Activated CD8-positive, alpha-beta T cell treated with anti-CD3 and anti-CD28 coated beads, Interleukin-2, amount 10 ng/mL, durations not matched to agents 7 days and 5 days (primary cell): ENCODE measurements around the gene CENATAC. TPM values are rescaled to one million over a fixed set of nuclear protein-coding genes. Genes with fewer than 3 reads are reported as not detected.
"Not testable (repeated sequence)": the region's sequence is repeated elsewhere in the genome, so short reads cannot be mapped to it uniquely, and the experiment has no call there.

ENCODE experiments used
- ATAC-seq: fragments of 150-1000 bp; cut with Tn5 transposase; one replicate; pipeline ENCODE4 v1.10.0; 2021; ENCODE audit warnings: moderate library complexity
- CTCF ChIA-PET: fragments of 350-600 bp; sonication (Branson Sonifier 250); formaldehyde crosslinking; loops from one replicate; lab custom pipeline; 2021; ENCODE audit warnings: antibody characterized with exemption; lab: Charles Lee
- POLR2A ChIA-PET: fragments of 350-600 bp; sonication (Branson Sonifier 250); formaldehyde crosslinking; loops from one replicate; lab custom pipeline; 2021; ENCODE audit warnings: antibody characterized with exemption; lab: Charles Lee
- DNase-seq: peaks from one replicate; pipeline ENCODE4 v3.0.0-alpha.2; 2020
- H3K27ac Mint-ChIP-seq: one replicate; pipeline ENCODE4 v1.8.0; 2021; ENCODE audit warnings: mild to moderate bottlenecking, mixed read lengths
- H3K27me3 Mint-ChIP-seq: one replicate; pipeline ENCODE4 v1.8.0; 2021; ENCODE audit warnings: low read depth, mixed read lengths
- H3K36me3 Mint-ChIP-seq: one replicate; pipeline ENCODE4 v1.8.0; 2021; ENCODE audit warnings: low read depth, mixed read lengths
- H3K4me1 Mint-ChIP-seq: one replicate; pipeline ENCODE4 v1.8.0; 2021; ENCODE audit warnings: low read depth, mixed read lengths
- H3K4me3 Mint-ChIP-seq: one replicate; pipeline ENCODE4 v1.8.0; 2021; ENCODE audit warnings: mild to moderate bottlenecking, mixed read lengths
- H3K9me3 Mint-ChIP-seq: one replicate; pipeline ENCODE4 v1.8.0; 2022; ENCODE audit warnings: mixed read lengths; ENCODE audit not compliant: insufficient read depth
- total RNA-seq, 2 experiments: library from RNA; stranded (reverse); gene quantifications; one replicate each; pipeline ENCODE4 v1.2.3, GENCODE V29; 2021

The CENATAC gene
- total RNA-seq, 2 experiments from 2014 or later: 39.3 to 41.1 TPM

GRCh38 chr11:118998822-118999221, 884 bp downstream of the CENATAC start:
- CTCF ChIA-PET: interaction anchor here (1.0 to 1.4 kb wide), 2 partner anchors 68 to 309 kb away, joined by 3 to 4 read pairs; no protein-coding TSS in a partner anchor
- Mint-ChIP-seq H3K27ac (peak overlapping the region; percentile 92), H3K27me3 (no peaks in the 10 kb centered on the region), H3K36me3 (peaks cover 52% of the 10 kb centered on the region), H3K9me3 (no peaks in the 10 kb centered on the region), H3K4me1 (peaks cover 39% of the 10 kb centered on the region), H3K4me3 (peak overlapping the region; percentile 90)
- POLR2A ChIA-PET: interaction anchor here (0.8 to 2.8 kb wide), 4 partner anchors 17 to 73 kb away, joined by 3 to 37 read pairs (median 10); partner anchors contain the start of genes RPS25 and TRAPPC4
- DNase-seq (no peak), ATAC-seq (no peak)

- Mint-ChIP-seq H3K4me3 (no peak overlapping the region), H3K4me1 (peaks cover 41% of the 10 kb centered on the region), H3K36me3 (peaks cover 62% of the 10 kb centered on the region), H3K27me3 (no peaks in the 10 kb centered on the region), H3K9me3 (no peaks in the 10 kb centered on the region), H3K27ac (no peak overlapping the region)
- ChIA-PET CTCF (no interaction called here), POLR2A (no interaction called here)
- ATAC-seq (no peak), DNase-seq (no peak)
These were observed 3.0 kb downstream of the CENATAC start for GRCh38 chr11:119000906-119001305.

GRCh38 chr11:119006656-119007055, 8.7 kb downstream of the CENATAC start:
- Mint-ChIP-seq H3K4me1 (peaks cover 3% of the 10 kb centered on the region), H3K9me3 (no peaks in the 10 kb centered on the region), H3K36me3 (peaks cover 48% of the 10 kb centered on the region), H3K27ac (no peak overlapping the region), H3K4me3 (no peak overlapping the region), H3K27me3 (no peaks in the 10 kb centered on the region)
- DNase-seq (no peak), ATAC-seq (no peak)
- ChIA-PET CTCF (no interaction called here), POLR2A (interaction anchor here (0.7 to 1.9 kb wide), 2 partner anchors 11 to 12 kb away, joined by 3 to 4 read pairs; partner anchors contain the start of gene TRAPPC4)

GRCh38 chr11:119011476-119012053, 13.6 kb downstream of the CENATAC start:
- peaks cover 18% of the 10 kb centered on the region for H3K4me1 Mint-ChIP-seq
- ChIA-PET POLR2A (no interaction called here), CTCF (no interaction called here)
- peaks cover 64% of the 10 kb centered on the region for H3K36me3 Mint-ChIP-seq
- ATAC-seq: no peak
- H3K4me3 Mint-ChIP-seq: no peak overlapping the region
- H3K27ac Mint-ChIP-seq: peak overlapping the region; percentile 6
- no peak for DNase-seq
- no peaks in the 10 kb centered on the region for H3K9me3 Mint-ChIP-seq
- no peaks in the 10 kb centered on the region for H3K27me3 Mint-ChIP-seq

- ATAC-seq (no peak), DNase-seq (no peak)
- H3K4me3 Mint-ChIP-seq: no peak overlapping the region
- no peaks in the 10 kb centered on the region for H3K27me3 Mint-ChIP-seq
- peaks cover 69% of the 10 kb centered on the region for H3K36me3 Mint-ChIP-seq
- ChIA-PET POLR2A (interaction anchor here (0.9 kb wide), 1 partner anchor 55 kb away, joined by 3 read pairs; the partner anchor contains the start of gene VPS11), CTCF (interaction anchor here (1.3 kb wide), 1 partner anchor 15 kb away, joined by 7 read pairs; the partner anchor contains the start of gene CENATAC)
- H3K27ac Mint-ChIP-seq: peak overlapping the region; percentile 9
- H3K4me1 Mint-ChIP-seq: peaks cover 24% of the 10 kb centered on the region
- no peaks in the 10 kb centered on the region for H3K9me3 Mint-ChIP-seq
These were observed 14.8 kb downstream of the CENATAC start for GRCh38 chr11:119012629-119013170.

- ChIA-PET CTCF (interaction anchor here (1.9 to 2.4 kb wide), 2 partner anchors 17 to 42 kb away, joined by 7 read pairs; partner anchors contain the start of genes CENATAC and HYOU1), POLR2A (interaction anchor here (1.2 to 4.0 kb wide), 4 partner anchors 16 to 53 kb away, joined by 3 to 18 read pairs (median 8); partner anchors contain the start of genes CENATAC, HYOU1, SLC37A4 and VPS11)
- no peak for ATAC-seq
- Mint-ChIP-seq H3K27me3 (no peaks in the 10 kb centered on the region), H3K4me1 (peaks cover 24% of the 10 kb centered on the region), H3K4me3 (no peak overlapping the region), H3K27ac (no peak overlapping the region), H3K36me3 (peaks cover 72% of the 10 kb centered on the region), H3K9me3 (no peaks in the 10 kb centered on the region)
- no peak for DNase-seq
These were observed 16.4 kb downstream of the CENATAC start for GRCh38 chr11:119014209-119014924.

- CTCF ChIA-PET: interaction anchor here (1.1 to 2.4 kb wide), 4 partner anchors 17 to 306 kb away, joined by 3 to 7 read pairs (median 5); partner anchors contain the start of genes CENATAC and HYOU1
- Mint-ChIP-seq H3K27me3 (no peaks in the 10 kb centered on the region), H3K36me3 (peaks cover 77% of the 10 kb centered on the region), H3K4me3 (peak overlapping the region; percentile 6), H3K9me3 (no peaks in the 10 kb centered on the region), H3K27ac (no peak overlapping the region), H3K4me1 (peaks cover 30% of the 10 kb centered on the region)
- no peak for DNase-seq
- POLR2A ChIA-PET: interaction anchor here (1.2 to 4.0 kb wide), 5 partner anchors 15 to 80 kb away, joined by 3 to 18 read pairs (median 6); partner anchors contain the start of genes CENATAC, HYOU1, SLC37A4 and VPS11
- ATAC-seq: no peak
These were observed 17.2 kb downstream of the CENATAC start for GRCh38 chr11:119015054-119015611.

GRCh38 chr11:119016216-119017009, 18.5 kb downstream of the CENATAC start:
- peak overlapping the region; percentile 22 for H3K27ac Mint-ChIP-seq
- peaks cover 42% of the 10 kb centered on the region for H3K4me1 Mint-ChIP-seq
- peaks cover 73% of the 10 kb centered on the region for H3K36me3 Mint-ChIP-seq
- ATAC-seq (no peak), DNase-seq (no peak)
- H3K27me3 Mint-ChIP-seq: no peaks in the 10 kb centered on the region
- H3K4me3 Mint-ChIP-seq: peak overlapping the region; percentile 99
- CTCF ChIA-PET: interaction anchor here (0.7 to 2.4 kb wide), 6 partner anchors 17 to 305 kb away, joined by 3 to 7 read pairs (median 3); partner anchors contain the start of genes CENATAC and HYOU1
- POLR2A ChIA-PET: interaction anchor here (0.6 to 4.1 kb wide), 7 partner anchors 11 to 407 kb away, joined by 4 to 28 read pairs (median 9); partner anchors contain the start of genes CENATAC, DDX6, HYOU1 and SLC37A4
- no peaks in the 10 kb centered on the region for H3K9me3 Mint-ChIP-seq

GRCh38 chr11:119017377-119017776, 19.4 kb downstream of the CENATAC start:
- CTCF ChIA-PET, ATAC-seq: not testable (repeated sequence)
- POLR2A ChIA-PET: interaction anchor here (1.2 to 4.1 kb wide), 7 partner anchors 10 to 226 kb away, joined by 3 to 28 read pairs (median 17); partner anchors contain the start of genes CENATAC, DDX6 and HYOU1

More at GRCh38 chr11:119017377-119017776, 19.4 kb downstream of the CENATAC start:
- H3K27ac Mint-ChIP-seq: peak overlapping the region; percentile 100
- peaks cover 46% of the 10 kb centered on the region for H3K4me1 Mint-ChIP-seq
- not testable (repeated sequence) for DNase-seq, H3K9me3 Mint-ChIP-seq, H3K27me3 Mint-ChIP-seq
- peak overlapping the region; percentile 99 for H3K4me3 Mint-ChIP-seq
- peaks cover 79% of the 10 kb centered on the region for H3K36me3 Mint-ChIP-seq
